Measurements from ENCODE around the gene WASL. TPM values are rescaled to one million over a fixed set of nuclear protein-coding genes. Genes with fewer than 3 reads are reported as not detected.

The WASL gene
- total RNA-seq, 1 donor from 2014 or later = 57.0 TPM

GRCh38 chr7:123632808-123633207, 116.0 kb downstream of the WASL start:
- DNase-seq (ENCODE audit: low spot score) = no peak

Other genes starting within 250 kb of the WASL start
- gene IQUB, start 214.4 kb downstream of the WASL start, total RNA-seq = 2.9 TPM
- gene NDUFA5, start 191.2 kb downstream of the WASL start, total RNA-seq = 95.2 TPM
- gene ASB15, start 147.2 kb downstream of the WASL start, total RNA-seq = not detected
- not detected for gene LMOD2, start 93.1 kb downstream of the WASL start, total RNA-seq
- gene HYAL4, start 96.2 kb upstream of the WASL start, total RNA-seq = not detected
- not detected for gene SPAM1, start 176.2 kb upstream of the WASL start, total RNA-seq

Measured in mucosa of gallbladder (tissue), 1 donor.